ENCODE measurements around the gene TAL1. TPM values are rescaled to one million over a fixed set of nuclear protein-coding genes. Genes with fewer than 3 reads are reported as not detected.

The TAL1 gene
- total RNA-seq, 4 donors from 2014 or later = 0.59 to 1.6 (median 0.70) TPM

DNA sequence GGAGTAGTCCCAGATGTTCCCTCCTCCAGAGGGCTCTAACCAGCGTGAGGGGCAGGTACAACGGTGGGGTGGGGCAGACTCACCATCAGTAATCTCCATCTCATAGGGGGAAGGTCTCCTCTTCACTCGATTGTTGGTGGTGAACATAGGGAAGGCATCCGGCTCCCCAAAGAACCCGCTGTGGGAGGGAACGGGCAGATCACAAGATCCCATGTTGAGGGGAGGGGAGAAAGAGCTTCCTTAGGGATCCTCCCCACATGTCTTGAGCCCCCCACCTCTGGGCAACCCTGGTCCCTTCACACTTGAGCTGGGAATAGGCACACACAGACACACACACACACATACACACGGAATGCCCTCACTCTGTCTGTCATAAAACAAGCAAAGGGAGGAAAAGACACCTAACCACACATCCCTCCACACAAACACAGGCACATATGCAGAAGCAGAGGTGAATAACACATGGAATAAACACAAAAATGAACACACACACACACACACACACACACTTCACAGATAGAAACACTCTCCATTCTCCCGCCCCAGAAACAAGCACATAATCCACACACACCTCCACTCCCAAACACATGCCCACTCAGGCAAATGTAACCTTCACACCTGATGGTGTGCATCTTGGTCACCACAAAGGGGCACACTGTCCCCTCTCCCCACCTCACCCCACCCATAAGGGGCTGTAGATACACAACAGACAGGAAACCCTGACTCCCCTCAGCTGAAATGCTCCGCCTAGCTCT lies 7.9 kb downstream of the TAL1 start:
- intact Hi-C loops (cut with DNase I; ENCODE audit: low total_unique reads) (no loop called here), in situ Hi-C loops (cut with MboI; ENCODE audit: low sequenced_read_pairs in 4 of 4) (no loop called here)
- Histone ChIP-seq H3K27me3 (peaks cover 59 to 65% (median 63%) of the 10 kb centered on the region in 3 donors), H3K36me3 (no peaks in the 10 kb centered on the region), H3K27ac (no peak overlapping the region), H3K4me1 (peaks cover 2 to 12% of the 10 kb centered on the region in 2 donors), H3K9me3 (no peaks in the 10 kb centered on the region), H3K4me3 (no peak overlapping the region)
- ATAC-seq = no peak
- TF ChIP-seq POLR2A (IDR thresholded peaks at IDR 0.05) = no peak
- TF ChIP-seq, protein P1, sequence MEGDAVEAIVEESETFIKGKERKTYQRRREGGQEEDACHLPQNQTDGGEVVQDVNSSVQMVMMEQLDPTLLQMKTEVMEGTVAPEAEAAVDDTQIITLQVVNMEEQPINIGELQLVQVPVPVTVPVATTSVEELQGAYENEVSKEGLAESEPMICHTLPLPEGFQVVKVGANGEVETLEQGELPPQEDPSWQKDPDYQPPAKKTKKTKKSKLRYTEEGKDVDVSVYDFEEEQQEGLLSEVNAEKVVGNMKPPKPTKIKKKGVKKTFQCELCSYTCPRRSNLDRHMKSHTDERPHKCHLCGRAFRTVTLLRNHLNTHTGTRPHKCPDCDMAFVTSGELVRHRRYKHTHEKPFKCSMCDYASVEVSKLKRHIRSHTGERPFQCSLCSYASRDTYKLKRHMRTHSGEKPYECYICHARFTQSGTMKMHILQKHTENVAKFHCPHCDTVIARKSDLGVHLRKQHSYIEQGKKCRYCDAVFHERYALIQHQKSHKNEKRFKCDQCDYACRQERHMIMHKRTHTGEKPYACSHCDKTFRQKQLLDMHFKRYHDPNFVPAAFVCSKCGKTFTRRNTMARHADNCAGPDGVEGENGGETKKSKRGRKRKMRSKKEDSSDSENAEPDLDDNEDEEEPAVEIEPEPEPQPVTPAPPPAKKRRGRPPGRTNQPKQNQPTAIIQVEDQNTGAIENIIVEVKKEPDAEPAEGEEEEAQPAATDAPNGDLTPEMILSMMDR (IDR thresholded peaks at IDR 0.05 in 4 of 5, conservative IDR thresholded peaks at IDR 0.05 in 1 of 5) = no peak
- DNase-seq = no peak

DNA sequence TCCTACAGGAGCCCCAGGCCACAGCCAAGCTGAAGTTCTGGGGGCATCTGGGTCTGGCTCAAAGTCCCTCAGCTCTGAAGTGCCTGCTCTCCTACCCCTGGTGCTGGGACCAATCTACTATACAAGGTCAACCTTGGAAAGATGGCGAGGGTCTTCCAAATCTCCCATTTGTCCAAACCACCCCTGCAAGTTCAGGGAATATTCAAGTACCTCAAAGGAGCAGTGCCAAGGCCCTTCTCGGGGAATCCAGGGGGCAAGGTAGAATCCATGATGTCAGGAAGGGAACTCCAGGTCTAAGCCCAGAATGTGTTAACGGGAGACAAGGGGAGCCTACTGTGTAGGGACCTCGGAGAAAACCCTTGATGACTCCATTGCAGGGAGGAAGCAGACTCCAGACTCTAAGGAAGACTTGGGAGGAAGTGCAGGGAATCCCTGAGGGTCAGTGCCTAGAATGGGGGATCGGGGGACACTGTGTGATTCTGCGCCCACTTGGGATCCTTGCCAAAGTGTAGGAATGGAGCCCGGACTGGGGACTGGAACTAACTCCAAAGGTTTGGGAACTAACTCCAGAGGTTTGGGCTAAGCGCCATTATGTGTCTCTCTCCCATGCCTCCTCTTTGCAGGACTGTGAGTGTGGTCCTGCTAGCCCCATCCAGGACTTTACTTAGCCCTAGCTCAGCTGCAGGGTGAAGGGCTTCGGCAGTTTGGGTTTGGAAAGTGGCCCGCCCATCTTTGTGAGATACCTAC lies 8.7 kb downstream of the TAL1 start:
- TF ChIP-seq, protein P1 (IDR thresholded peaks at IDR 0.05 in 4 of 5, conservative IDR thresholded peaks at IDR 0.05 in 1 of 5) = no peak
- TF ChIP-seq POLR2A (IDR thresholded peaks at IDR 0.05) = no peak
- intact Hi-C loops (cut with DNase I; ENCODE audit: low total_unique reads) = no loop called here
- H3K27ac ChIP-seq = no peak overlapping the region
- no peak for ATAC-seq
- in situ Hi-C loops (cut with MboI; ENCODE audit: low sequenced_read_pairs in 4 of 4) = no loop called here
- no peaks in the 10 kb centered on the region for H3K9me3 ChIP-seq
- no peak overlapping the region for H3K4me3 ChIP-seq
- DNase-seq = no peak
- H3K4me1 ChIP-seq = peaks cover 2 to 12% of the 10 kb centered on the region in 2 donors
- no peaks in the 10 kb centered on the region for H3K36me3 ChIP-seq
- H3K27me3 ChIP-seq = peaks cover 52 to 57% (median 56%) of the 10 kb centered on the region in 3 donors

DNA sequence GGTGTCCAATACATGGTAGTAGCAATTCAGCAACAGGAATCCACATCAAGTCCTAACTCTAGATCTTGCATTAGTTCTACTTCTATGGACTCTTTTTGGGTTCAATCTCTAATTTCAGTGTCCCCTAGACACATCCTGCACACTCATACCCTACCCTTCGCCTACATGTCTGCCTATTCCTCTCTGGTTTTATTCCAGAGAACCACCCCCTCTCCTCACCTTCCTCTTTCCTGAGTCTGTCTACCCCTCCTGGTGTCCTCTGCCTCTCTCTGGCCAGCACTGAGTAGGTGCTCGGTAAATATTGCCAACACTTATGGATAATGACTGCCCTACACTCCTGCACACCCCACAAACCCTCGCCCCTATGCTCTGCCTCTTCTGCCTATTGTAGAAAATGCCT lies 9.5 kb downstream of the TAL1 start:
- no peak for DNase-seq
- peaks cover 45 to 50% (median 48%) of the 10 kb centered on the region in 3 donors for H3K27me3 ChIP-seq

DNA sequence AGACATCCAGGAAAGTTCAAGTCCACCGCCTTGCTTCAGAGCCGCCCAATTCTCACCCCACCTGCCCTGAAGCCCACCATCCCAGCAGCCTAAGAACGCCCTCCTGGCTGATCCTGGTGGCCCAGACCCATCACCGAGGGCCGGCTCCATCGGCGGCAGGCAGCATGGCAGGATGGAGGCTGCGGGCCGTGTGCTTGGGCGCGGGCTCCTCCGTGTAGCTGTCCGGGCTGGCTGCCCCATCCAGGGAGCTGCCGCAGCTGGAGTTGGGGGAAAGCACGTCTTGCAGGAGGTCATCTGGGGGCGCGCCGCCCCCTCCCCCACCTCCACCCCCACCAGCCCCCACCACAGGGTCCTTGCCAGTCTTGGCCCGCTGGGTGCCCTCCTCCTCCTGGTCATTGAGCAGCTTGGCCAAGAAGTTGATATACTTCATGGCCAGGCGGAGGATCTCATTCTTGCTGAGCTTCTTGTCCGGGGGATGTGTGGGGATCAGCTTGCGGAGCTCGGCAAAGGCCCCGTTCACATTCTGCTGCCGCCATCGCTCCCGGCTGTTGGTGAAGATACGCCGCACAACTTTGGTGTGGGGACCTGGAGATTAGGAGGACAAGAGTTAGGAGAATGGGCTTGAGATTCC lies 12.3 kb downstream of the TAL1 start:
- DNase-seq = no peak
- H3K36me3 ChIP-seq = no peaks in the 10 kb centered on the region
- H3K4me1 ChIP-seq = peaks cover 0 to 2% of the 10 kb centered on the region in 2 donors
- intact Hi-C loops (cut with DNase I; ENCODE audit: low total_unique reads) (no loop called here), in situ Hi-C loops (cut with MboI; ENCODE audit: low sequenced_read_pairs in 4 of 4) (no loop called here)
- no peak overlapping the region for H3K4me3 ChIP-seq
- TF ChIP-seq, protein P1 (IDR thresholded peaks at IDR 0.05 in 4 of 5, conservative IDR thresholded peaks at IDR 0.05 in 1 of 5) = no peak
- TF ChIP-seq POLR2A (IDR thresholded peaks at IDR 0.05) = no peak
- H3K27ac ChIP-seq = no peak overlapping the region
- peaks cover 20 to 22% (median 22%) of the 10 kb centered on the region in 3 donors for H3K27me3 ChIP-seq
- ATAC-seq = no peak
- H3K9me3 ChIP-seq = no peaks in the 10 kb centered on the region

More for the DNA sequence above, 9.5 kb downstream of the TAL1 start:
- intact Hi-C loops (cut with DNase I; ENCODE audit: low total_unique reads) = no loop called here
- H3K27ac ChIP-seq = no peak overlapping the region
- TF ChIP-seq, protein P1 (IDR thresholded peaks at IDR 0.05 in 4 of 5, conservative IDR thresholded peaks at IDR 0.05 in 1 of 5) = no peak
- no peak for TF ChIP-seq POLR2A (IDR thresholded peaks at IDR 0.05)
- ATAC-seq = no peak
- no peaks in the 10 kb centered on the region for H3K36me3 ChIP-seq
- H3K9me3 ChIP-seq = no peaks in the 10 kb centered on the region
- H3K4me1 ChIP-seq = peaks cover 2 to 12% of the 10 kb centered on the region in 2 donors
- in situ Hi-C loops (cut with MboI; ENCODE audit: low sequenced_read_pairs in 4 of 4) = no loop called here
- no peak overlapping the region for H3K4me3 ChIP-seq

All from gastrocnemius medialis (tissue), 4 donors.